Esophagus squamous epithelium (tissue), 4 donors: ENCODE data around the gene TEKT2.

ENCODE experiments used
- CTCF ChIP-seq, 6 experiments: fragments of 450-650 bp in 4 of 6; fragments of 200-600 bp in 2 of 6; sonication (generic) in 2 of 6; IDR thresholded peaks; one replicate each; pipeline ENCODE4 v1.5.1; 2016 to 2019; ENCODE audit warnings: antibody characterized with exemption in 6 of 6, mild to moderate bottlenecking in 4 of 6, moderate library complexity in 4 of 6
- POLR2A ChIP-seq, 4 donors: fragments of 450-650 bp; IDR thresholded peaks; one replicate each; pipeline ENCODE4 v1.6.1; 2017; ENCODE audit warnings: antibody characterized with exemption in 4 of 4, mild to moderate bottlenecking in 4 of 4, moderate library complexity in 3 of 4

DNA sequence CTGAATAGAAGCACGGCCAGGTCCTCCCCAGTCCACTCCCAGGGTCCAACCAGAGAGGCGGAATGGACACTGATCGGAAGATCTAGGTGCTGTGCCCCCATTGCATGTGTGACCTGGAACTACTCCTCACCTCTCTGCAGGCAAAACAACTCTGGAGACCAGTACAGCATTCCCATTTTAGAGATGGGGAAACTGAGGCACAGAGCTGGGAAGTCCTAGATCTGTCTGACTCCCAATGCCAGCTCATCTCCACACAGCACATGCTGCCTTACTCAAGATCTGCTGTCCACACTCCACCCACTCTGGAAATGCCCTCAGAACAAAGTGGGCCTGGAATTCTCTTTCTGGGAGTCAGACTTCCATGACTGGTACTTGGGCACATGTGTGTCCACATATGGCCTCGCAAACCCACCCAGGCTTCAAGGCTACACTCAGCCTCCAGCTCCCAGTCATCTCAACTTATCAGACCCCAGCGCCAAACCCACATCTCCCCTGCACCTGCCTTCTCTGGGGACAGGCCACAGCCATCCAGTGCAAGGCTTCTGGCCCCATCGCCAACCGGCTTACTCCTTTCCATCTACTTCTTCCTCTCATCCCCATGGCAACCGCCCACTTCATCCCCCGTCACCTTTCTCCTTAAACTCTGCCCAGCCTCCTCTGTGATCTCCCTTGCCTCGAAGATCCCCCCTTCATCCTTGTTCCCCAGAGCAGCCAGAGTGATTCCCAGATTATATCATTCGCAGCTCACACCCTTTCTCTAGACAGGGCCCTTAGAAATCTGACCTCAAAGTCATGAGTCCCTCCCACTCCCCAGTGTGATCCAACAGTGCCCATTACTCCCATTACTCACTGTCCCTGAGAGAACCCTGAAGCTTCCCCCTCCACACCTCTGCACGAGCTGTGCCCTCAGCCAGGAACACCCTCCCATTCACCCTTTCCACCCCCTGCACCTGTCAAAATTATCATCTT lies 38.5 kb downstream of the TEKT2 start:
- no peak for TF ChIP-seq CTCF (IDR thresholded peaks at IDR 0.05)
- TF ChIP-seq POLR2A (IDR thresholded peaks at IDR 0.05) = no peak
